SK-N-SH treated with all-trans-retinoic acid at 6 μM for 48 hours (cell line): ENCODE data around the gene MTCL1.

Experiments
- BACH2 ChIP-seq: fragments of 250-450 bp; sonication (Bioruptor Pico); IDR thresholded peaks from 2 replicates; pipeline ENCODE4 v1.9.0; 2021; ENCODE audit warnings: mild to moderate bottlenecking, borderline replicate concordance
- ZNF565 ChIP-seq: fragments of 450-650 bp; formaldehyde crosslinking; conservative IDR thresholded peaks from 2 replicates; pipeline ENCODE4 v1.5.0; 2020; ENCODE audit warnings: low read depth, mild to moderate bottlenecking, moderate library complexity

DNA sequence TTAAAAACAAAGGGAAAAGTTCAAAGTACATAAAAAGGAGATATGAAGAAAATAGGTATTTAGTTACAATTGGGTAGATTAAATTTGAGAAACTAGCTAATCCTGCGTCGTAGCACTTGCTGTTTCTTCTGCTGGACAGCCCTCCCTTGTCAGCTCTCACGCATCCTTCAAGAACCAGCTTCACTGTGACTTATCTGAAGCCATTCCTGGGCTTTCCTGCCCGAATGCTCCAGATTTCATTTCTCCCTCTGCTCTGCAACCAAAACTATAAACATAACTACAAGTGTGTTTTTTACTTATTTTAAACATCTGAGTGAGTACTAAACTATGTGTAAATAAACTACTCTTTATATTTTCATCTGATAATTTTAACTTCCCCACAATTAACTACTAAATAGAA is 149.2 kb downstream of the MTCL1 start:
- TF ChIP-seq BACH2 (no peak), ZNF565 (CRISPR knock-in tag) (no peak)
